ENCODE results near the gene ADK. TPM values are rescaled to one million over a fixed set of nuclear protein-coding genes. Genes with fewer than 3 reads are reported as not detected.
"Not testable (repeated sequence)": the region's sequence is repeated elsewhere in the genome, so short reads cannot be mapped to it uniquely, and the experiment has no call there.

ADK gene
- total and polyA plus RNA-seq, 7 experiments from 2014 or later = 20.7 to 43.8 (median 25.3) TPM

- no peaks in the 10 kb centered on the region for H3K4me1 ChIP-seq (ENCODE audit: control insufficient read depth in 2 of 2, insufficient read depth in 2 of 2, low read length in 2 of 2)
- Mint-ChIP-seq H3K27ac (peak overlapping the region in 1 of 9 donors; percentile 16), H3K4me3 (no peak overlapping the region), H3K36me3 (peaks cover 0 to 13% (median 7%) of the 10 kb centered on the region in 5 donors), H3K9me3 (no peaks in the 10 kb centered on the region), H3K27me3 (no peaks in the 10 kb centered on the region), H3K4me1 (peaks cover 7 to 19% (median 14%) of the 10 kb centered on the region in 7 donors)
- H3K27me3 ChIP-seq (ENCODE audit: control insufficient read depth in 2 of 2, insufficient read depth in 2 of 2, low read length in 2 of 2) = no peaks in the 10 kb centered on the region
- no peaks in the 10 kb centered on the region for H3K9me3 ChIP-seq (ENCODE audit: control insufficient read depth in 2 of 3, low read length in 3 of 3)
- H3K4me3 ChIP-seq (ENCODE audit: low read length) = no peak overlapping the region
- DNase-seq = no peak
- POLR2A ChIA-PET = no interaction called here
- no peaks in the 10 kb centered on the region for H3K36me3 ChIP-seq (ENCODE audit: control insufficient read depth in 2 of 3, insufficient read depth in 3 of 3, low read length in 3 of 3)
- intact Hi-C loops (cut with micrococcal nuclease) = no loop called here
- ATAC-seq = no peak
- no peak overlapping the region for H3K27ac ChIP-seq (ENCODE audit: low read depth, low read length)
- CTCF ChIA-PET = interaction anchor here (1.0 kb wide), 1 partner anchor 58 kb away, joined by 5 read pairs; the partner anchor contains the start of genes ADK and AP3M1
Observed at GRCh38 chr10:74208997-74209396, 58.0 kb downstream of the ADK start.

DNA sequence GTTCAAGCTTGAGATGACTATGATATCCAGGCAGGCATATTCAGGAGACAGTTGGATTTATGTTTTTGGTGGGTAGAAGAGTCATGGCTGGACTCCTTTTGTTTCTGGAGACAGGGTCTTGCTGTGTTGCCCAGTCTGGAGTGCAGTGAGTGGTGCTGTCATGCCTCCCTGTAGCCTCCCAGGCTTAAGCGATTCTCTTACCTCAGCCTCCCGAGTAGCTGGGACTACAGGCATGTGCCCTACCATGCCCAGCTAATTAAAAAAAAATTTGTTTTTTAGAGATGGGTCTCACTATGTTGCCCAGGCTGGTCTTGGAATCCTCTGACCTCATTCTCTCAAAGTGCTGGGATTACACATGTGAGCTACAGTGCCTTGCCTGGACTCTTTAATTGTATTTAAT, 62.0 kb downstream of the ADK start:
- intact Hi-C loops (cut with micrococcal nuclease) = loop anchor here (1.0 to 2.0 kb wide), 5 partner anchors 19 to 62 kb away; partner anchors contain the start of gene ADK (in 1 of the 2)
- peaks cover 7 to 16% (median 12%) of the 10 kb centered on the region in 7 donors for H3K4me1 Mint-ChIP-seq
- POLR2A ChIA-PET = interaction anchor here (1.1 to 3.3 kb wide), 4 partner anchors 14 to 62 kb away, joined by 3 to 12 read pairs (median 7); partner anchors contain the start of genes ADK and AP3M1

GRCh38 chr10:74213571-74214162, 62.6 kb downstream of the ADK start:
- peak in 7 of 9 donors; percentile 26 to 60 (median 42) for DNase-seq

More for the DNA sequence above, 62.0 kb downstream of the ADK start:
- Histone ChIP-seq H3K4me1 (ENCODE audit: control insufficient read depth in 2 of 2, insufficient read depth in 2 of 2, low read length in 2 of 2) (no peaks in the 10 kb centered on the region), H3K4me3 (ENCODE audit: low read length) (no peak overlapping the region), H3K27me3 (ENCODE audit: control insufficient read depth in 2 of 2, insufficient read depth in 2 of 2, low read length in 2 of 2) (no peaks in the 10 kb centered on the region), H3K9me3 (ENCODE audit: control insufficient read depth in 2 of 3, low read length in 3 of 3) (no peaks in the 10 kb centered on the region), H3K27ac (ENCODE audit: low read depth, low read length) (no peak overlapping the region), H3K36me3 (ENCODE audit: control insufficient read depth in 2 of 3, insufficient read depth in 3 of 3, low read length in 3 of 3) (no peaks in the 10 kb centered on the region)
- no peaks in the 10 kb centered on the region for H3K27me3 Mint-ChIP-seq
- CTCF ChIA-PET = interaction anchor here (0.5 to 4.4 kb wide), 19 partner anchors 14 to 888 kb away, joined by 3 to 24 read pairs (median 4); partner anchors contain the start of genes ADK and AP3M1
- H3K27ac Mint-ChIP-seq = no peak overlapping the region
- no peak for DNase-seq
- no peak for ATAC-seq
- peaks cover 0 to under 1% (median 0%) of the 10 kb centered on the region in 11 donors for H3K9me3 Mint-ChIP-seq
- no peak overlapping the region for H3K4me3 Mint-ChIP-seq
- peaks cover 0 to 9% (median 2%) of the 10 kb centered on the region in 5 donors for H3K36me3 Mint-ChIP-seq

GRCh38 chr10:74217110-74217509, 66.1 kb downstream of the ADK start:
- H3K27ac Mint-ChIP-seq; H3K27me3 Mint-ChIP-seq; H3K27me3 ChIP-seq (ENCODE audit: control insufficient read depth in 2 of 2, insufficient read depth in 2 of 2, low read length in 2 of 2); H3K4me1 ChIP-seq (ENCODE audit: control insufficient read depth in 2 of 2, insufficient read depth in 2 of 2, low read length in 2 of 2); DNase-seq; H3K9me3 ChIP-seq (ENCODE audit: control insufficient read depth in 2 of 3, low read length in 3 of 3); H3K27ac ChIP-seq (ENCODE audit: low read depth, low read length); H3K9me3 Mint-ChIP-seq; ATAC-seq; intact Hi-C loops (cut with micrococcal nuclease); H3K4me3 Mint-ChIP-seq; CTCF ChIA-PET; H3K4me3 ChIP-seq (ENCODE audit: low read length); H3K36me3 ChIP-seq (ENCODE audit: control insufficient read depth in 2 of 3, insufficient read depth in 3 of 3, low read length in 3 of 3): not testable (repeated sequence)
- POLR2A ChIA-PET = interaction anchor here (0.7 kb wide), 1 partner anchor 382 kb away, joined by 5 read pairs; no protein-coding TSS in a partner anchor
- peaks cover 0 to 15% (median 0%) of the 10 kb centered on the region in 5 donors for H3K36me3 Mint-ChIP-seq
- peaks cover 7 to 14% (median 8%) of the 10 kb centered on the region in 7 donors for H3K4me1 Mint-ChIP-seq

More at GRCh38 chr10:74213571-74214162, 62.6 kb downstream of the ADK start:
- Histone ChIP-seq H3K27ac (ENCODE audit: low read depth, low read length) (no peak overlapping the region), H3K9me3 (ENCODE audit: control insufficient read depth in 2 of 3, low read length in 3 of 3) (no peaks in the 10 kb centered on the region), H3K36me3 (ENCODE audit: control insufficient read depth in 2 of 3, insufficient read depth in 3 of 3, low read length in 3 of 3) (no peaks in the 10 kb centered on the region), H3K4me1 (ENCODE audit: control insufficient read depth in 2 of 2, insufficient read depth in 2 of 2, low read length in 2 of 2) (no peaks in the 10 kb centered on the region), H3K27me3 (ENCODE audit: control insufficient read depth in 2 of 2, insufficient read depth in 2 of 2, low read length in 2 of 2) (no peaks in the 10 kb centered on the region), H3K4me3 (ENCODE audit: low read length) (no peak overlapping the region)
- Mint-ChIP-seq H3K36me3 (peaks cover 0 to 13% (median 3%) of the 10 kb centered on the region in 5 donors), H3K9me3 (peaks cover 0 to 4% (median 0%) of the 10 kb centered on the region in 11 donors), H3K27ac (peak overlapping the region in 1 of 9 donors; percentile 0), H3K4me3 (no peak overlapping the region), H3K4me1 (peaks cover 7 to 16% (median 12%) of the 10 kb centered on the region in 7 donors), H3K27me3 (no peaks in the 10 kb centered on the region)
- ATAC-seq = peak; percentile 78
- POLR2A ChIA-PET = interaction anchor here (0.8 to 3.3 kb wide), 5 partner anchors 13 to 68 kb away, joined by 3 to 12 read pairs (median 4); partner anchors contain the start of genes ADK and AP3M1
- CTCF ChIA-PET = interaction anchor here (0.5 to 4.4 kb wide), 18 partner anchors 14 to 887 kb away, joined by 3 to 24 read pairs (median 4); partner anchors contain the start of genes ADK and AP3M1
- intact Hi-C loops (cut with micrococcal nuclease) = loop anchor here (1.0 to 2.0 kb wide), 5 partner anchors 19 to 62 kb away; partner anchors contain the start of gene ADK (in 1 of the 2)

DNA sequence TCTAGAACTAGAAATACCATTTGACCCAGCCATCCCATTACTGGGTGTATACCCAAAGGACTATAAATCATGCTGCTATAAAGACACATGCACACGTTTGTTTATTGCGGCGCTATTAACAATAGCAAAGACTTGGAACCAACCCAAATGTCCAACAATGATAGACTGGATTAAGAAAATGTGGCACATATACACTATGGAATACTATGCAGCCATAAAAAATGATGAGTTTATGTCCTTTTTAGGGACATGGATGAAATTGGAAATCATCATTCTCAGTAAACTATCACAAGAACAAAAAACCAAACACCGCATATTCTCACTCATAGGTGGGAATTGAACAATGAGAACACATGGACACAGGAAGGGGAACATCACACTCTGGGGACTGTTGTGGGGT, 71.4 kb downstream of the ADK start:
- DNase-seq; H3K9me3 ChIP-seq (ENCODE audit: control insufficient read depth in 2 of 3, low read length in 3 of 3); H3K9me3 Mint-ChIP-seq; H3K27me3 Mint-ChIP-seq; H3K27ac ChIP-seq (ENCODE audit: low read depth, low read length); H3K27me3 ChIP-seq (ENCODE audit: control insufficient read depth in 2 of 2, insufficient read depth in 2 of 2, low read length in 2 of 2); H3K36me3 ChIP-seq (ENCODE audit: control insufficient read depth in 2 of 3, insufficient read depth in 3 of 3, low read length in 3 of 3); intact Hi-C loops (cut with micrococcal nuclease); ATAC-seq; H3K4me3 Mint-ChIP-seq; H3K4me3 ChIP-seq (ENCODE audit: low read length); POLR2A ChIA-PET; H3K4me1 ChIP-seq (ENCODE audit: control insufficient read depth in 2 of 2, insufficient read depth in 2 of 2, low read length in 2 of 2); H3K27ac Mint-ChIP-seq: not testable (repeated sequence)
- Mint-ChIP-seq H3K36me3 (peaks cover 0 to 16% (median 6%) of the 10 kb centered on the region in 5 donors), H3K4me1 (peaks cover 0 to 20% (median 4%) of the 10 kb centered on the region in 7 donors)
- CTCF ChIA-PET = interaction anchor here (0.5 kb wide), 1 partner anchor 21 kb away, joined by 4 read pairs; no protein-coding TSS in a partner anchor

DNA sequence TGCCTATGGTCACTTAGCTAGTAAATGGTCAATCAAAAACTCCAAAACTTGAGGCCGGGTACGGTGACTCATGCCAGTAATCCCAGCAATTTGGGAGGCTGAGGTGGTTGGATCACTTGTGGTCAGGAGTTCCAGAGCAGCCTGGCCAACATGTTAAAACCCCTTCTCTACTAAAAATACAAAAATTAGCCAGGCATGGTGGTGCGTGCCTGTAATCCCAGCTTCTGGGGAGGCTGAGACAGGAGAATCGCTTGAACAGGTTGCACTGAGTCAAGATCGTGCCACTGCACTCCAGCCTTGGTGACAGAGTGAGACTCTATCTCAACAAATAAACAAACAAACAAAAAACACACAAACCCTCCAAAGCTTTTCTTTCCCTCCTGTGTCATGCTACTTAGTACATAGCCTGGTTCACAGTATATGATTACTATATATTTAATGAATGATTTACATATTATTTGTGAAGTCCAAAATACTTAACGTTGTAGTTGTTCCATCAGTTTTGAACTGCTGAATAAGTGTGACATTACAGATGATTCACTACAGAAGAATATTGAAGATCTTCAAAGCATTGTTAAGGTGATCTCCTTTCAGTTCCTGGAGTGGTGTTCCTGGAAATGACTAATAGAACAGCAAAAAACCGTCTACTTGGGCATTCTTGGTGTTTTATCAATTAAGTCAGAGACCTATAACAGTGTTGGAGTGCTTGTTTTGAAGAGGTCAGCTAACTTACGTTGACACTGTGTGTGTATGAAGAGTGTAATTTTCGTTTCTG, 72.9 kb downstream of the ADK start:
- CTCF ChIA-PET = no interaction called here
- DNase-seq (no peak), ATAC-seq (no peak)
- Mint-ChIP-seq H3K36me3 (peaks cover 0 to 9% (median 3%) of the 10 kb centered on the region in 5 donors), H3K4me1 (peaks cover 4 to 27% (median 15%) of the 10 kb centered on the region in 7 donors), H3K27ac (peak overlapping the region in 8 of 9 donors; percentile 17 to 91 (median 72)), H3K9me3 (peaks cover 0 to 2% (median 0%) of the 10 kb centered on the region in 11 donors), H3K27me3 (no peaks in the 10 kb centered on the region), H3K4me3 (peak overlapping the region in 1 of 10 donors; percentile 71)
- H3K4me3 ChIP-seq (ENCODE audit: low read length) = no peak overlapping the region
- intact Hi-C loops (cut with micrococcal nuclease) = no loop called here
- no peaks in the 10 kb centered on the region for H3K27me3 ChIP-seq (ENCODE audit: control insufficient read depth in 2 of 2, insufficient read depth in 2 of 2, low read length in 2 of 2)
- POLR2A ChIA-PET = interaction anchor here (0.7 kb wide), 1 partner anchor 15 kb away, joined by 3 read pairs; no protein-coding TSS in a partner anchor
- H3K9me3 ChIP-seq (ENCODE audit: control insufficient read depth in 2 of 3, low read length in 3 of 3) = no peaks in the 10 kb centered on the region
- H3K36me3 ChIP-seq (ENCODE audit: control insufficient read depth in 2 of 3, insufficient read depth in 3 of 3, low read length in 3 of 3) = no peaks in the 10 kb centered on the region
- no peak overlapping the region for H3K27ac ChIP-seq (ENCODE audit: low read depth, low read length)
- peaks cover 8 to 17% of the 10 kb centered on the region in 2 donors for H3K4me1 ChIP-seq (ENCODE audit: control insufficient read depth in 2 of 2, insufficient read depth in 2 of 2, low read length in 2 of 2)
